ENCODE measurements around the gene GET4. TPM values are rescaled to one million over a fixed set of nuclear protein-coding genes. Genes with fewer than 3 reads are reported as not detected.

The GET4 gene
- polyA plus RNA-seq, 1 of the 3 experiments (the other 2 are of a cell fraction) = 63.1 TPM

GRCh38 chr7:918441-919113, 42.2 kb downstream of the GET4 start:
- no peak overlapping the region for H3K27ac ChIP-seq (ENCODE audit: low read depth in 2 of 2, low read length in 1 of 2)
- 81% methylated on average over 13 of the region's 21 CpGs for WGBS (ENCODE audit: low lambda C conversion rate)
- no peaks in the 10 kb centered on the region for H3K36me3 ChIP-seq (replicated peaks in 1 of 2; ENCODE audit: control insufficient read depth in 1 of 2, insufficient read depth in 2 of 2, low read length in 1 of 2)
- H3F3A ChIP-seq (replicated peaks; ENCODE audit: insufficient read depth) = peaks cover 4% of the 10 kb centered on the region
- H3K4me2 ChIP-seq = no peak overlapping the region
- no peak for DNase-seq
- no peak overlapping the region for H2AFZ ChIP-seq (ENCODE audit: low read depth)
- no peaks in the 10 kb centered on the region for H3K9me3 ChIP-seq
- peaks cover 0 to 24% of the 10 kb centered on the region in 2 experiments; a peak in 1 of 4 replicates for H3K4me1 ChIP-seq (ENCODE audit: control insufficient read depth in 1 of 2, insufficient read depth in 2 of 2, low read depth in 1 of 2, low read length in 1 of 2)
- ChIA-PET POLR2A (no interaction called here), CTCF (interaction anchor here (0.6 to 2.8 kb wide), 5 partner anchors 11 to 74 kb away, joined by 3 to 26 read pairs (median 3); partner anchors contain the start of gene COX19)
- H3K27me3 ChIP-seq (ENCODE audit: insufficient read depth) = no peaks in the 10 kb centered on the region
- H3K9ac ChIP-seq = no peak overlapping the region
- H3K9me2 ChIP-seq = no peaks in the 10 kb centered on the region
- no peak for TF ChIP-seq RCOR1 (IDR thresholded peaks at IDR 0.05; ENCODE audit: low read length)
- H4K20me1 ChIP-seq (ENCODE audit: insufficient read depth) = no peaks in the 10 kb centered on the region
- no peaks in the 10 kb centered on the region for H3K79me2 ChIP-seq (ENCODE audit: insufficient read depth)
- no peak overlapping the region for H3K4me3 ChIP-seq (ENCODE audit: low read depth in 2 of 2, low read length in 1 of 2)

GRCh38 chr7:919114-919442, 42.7 kb downstream of the GET4 start:
- POLR2A ChIA-PET = no interaction called here
- Histone ChIP-seq H2AFZ (ENCODE audit: low read depth) (no peak overlapping the region), H3K79me2 (ENCODE audit: insufficient read depth) (no peaks in the 10 kb centered on the region), H3F3A (replicated peaks; ENCODE audit: insufficient read depth) (peaks cover 4% of the 10 kb centered on the region), H3K4me2 (no peak overlapping the region), H3K9me3 (no peaks in the 10 kb centered on the region), H3K27me3 (ENCODE audit: insufficient read depth) (no peaks in the 10 kb centered on the region), H3K9me2 (no peaks in the 10 kb centered on the region), H3K27ac (ENCODE audit: low read depth in 2 of 2, low read length in 1 of 2) (no peak overlapping the region), H3K4me3 (ENCODE audit: low read depth in 2 of 2, low read length in 1 of 2) (no peak overlapping the region), H3K36me3 (replicated peaks in 1 of 2; ENCODE audit: control insufficient read depth in 1 of 2, insufficient read depth in 2 of 2, low read length in 1 of 2) (no peaks in the 10 kb centered on the region), H4K20me1 (ENCODE audit: insufficient read depth) (no peaks in the 10 kb centered on the region), H3K9ac (no peak overlapping the region), H3K4me1 (ENCODE audit: control insufficient read depth in 1 of 2, insufficient read depth in 2 of 2, low read depth in 1 of 2, low read length in 1 of 2) (peaks cover 0 to 24% of the 10 kb centered on the region in 2 experiments; a peak in 1 of 4 replicates)
- CTCF ChIA-PET = interaction anchor here (2.8 kb wide), 1 partner anchor 11 kb away, joined by 26 read pairs; no protein-coding TSS in a partner anchor
- TF ChIP-seq RXRA (IDR thresholded peaks at IDR 0.05; ENCODE audit: borderline replicate concordance, low read depth) (no peak), GABPA (IDR thresholded peaks at IDR 0.05; ENCODE audit: low read depth) (no peak), RAD21 (IDR thresholded peaks at IDR 0.05; ENCODE audit: low read length) (no peak), USF2 (IDR thresholded peaks at IDR 0.05; ENCODE audit: borderline replicate concordance, low read depth, low read length) (no peak), FOXJ3 (CRISPR knock-in tag; IDR thresholded peaks at IDR 0.05) (no peak)
- 76% methylated on average over 7 of the region's 13 CpGs for WGBS (ENCODE audit: low lambda C conversion rate)
- DNase-seq = no peak

- peaks cover 4% of the 10 kb centered on the region for H3F3A ChIP-seq (replicated peaks; ENCODE audit: insufficient read depth)
- H3K4me1 ChIP-seq (ENCODE audit: control insufficient read depth in 1 of 2, insufficient read depth in 2 of 2, low read depth in 1 of 2, low read length in 1 of 2) = peaks cover 5 to 21% of the 10 kb centered on the region in 2 experiments; a peak in 2 of 4 replicates
- H4K20me1 ChIP-seq (ENCODE audit: insufficient read depth) = no peaks in the 10 kb centered on the region
- ChIA-PET POLR2A (no interaction called here), CTCF (interaction anchor here (4.0 kb wide), 1 partner anchor 10 kb away, joined by 28 read pairs; no protein-coding TSS in a partner anchor)
- H3K27ac ChIP-seq (ENCODE audit: low read depth in 2 of 2, low read length in 1 of 2) = no peak overlapping the region
- no peak overlapping the region for H3K9ac ChIP-seq
- H3K9me3 ChIP-seq = no peaks in the 10 kb centered on the region
- H3K4me2 ChIP-seq = no peak overlapping the region
- H3K4me3 ChIP-seq (ENCODE audit: low read depth in 2 of 2, low read length in 1 of 2) = no peak overlapping the region
- no peaks in the 10 kb centered on the region for H3K9me2 ChIP-seq
- no peaks in the 10 kb centered on the region for H3K79me2 ChIP-seq (ENCODE audit: insufficient read depth)
- WGBS (ENCODE audit: low lambda C conversion rate) = 72% methylated on average over 22 of the region's 26 CpGs
- no peak overlapping the region for H2AFZ ChIP-seq (ENCODE audit: low read depth)
- no peak for DNase-seq
- TF ChIP-seq ZBTB33 (IDR thresholded peaks at IDR 0.05; ENCODE audit: borderline replicate concordance, low read depth) = no peak
- no peak for TF ChIP-seq REST (IDR thresholded peaks at IDR 0.05; ENCODE audit: low read depth, low read length)
- no peaks in the 10 kb centered on the region for H3K36me3 ChIP-seq (replicated peaks in 1 of 2; ENCODE audit: control insufficient read depth in 1 of 2, insufficient read depth in 2 of 2, low read length in 1 of 2)
- no peaks in the 10 kb centered on the region for H3K27me3 ChIP-seq (ENCODE audit: insufficient read depth)
Measured at GRCh38 chr7:919924-920341, 43.6 kb downstream of the GET4 start.
